MM.1S (cell line): Measurements from ENCODE around the gene EIF4E1B.

Experiments used
- CTCF ChIP-seq: fragments of 300-600 bp; sonication (generic); IDR thresholded peaks from 2 replicates; pipeline ENCODE4 v1.5.1; 2016; ENCODE audit warnings: antibody characterized with exemption, low read length, mixed read lengths
- EZH2 ChIP-seq: fragments of 300-600 bp; sonication (generic); optimal IDR thresholded peaks from 2 replicates; pipeline ENCODE3; 2017; ENCODE audit warnings: low read depth, mild to moderate bottlenecking, antibody characterized with exemption, low read length, mixed read lengths
- EZH2phosphoT487 ChIP-seq: fragments of 300-600 bp; sonication (generic); IDR thresholded peaks from 2 replicates; pipeline ENCODE4 v1.6.1; 2018; ENCODE audit warnings: antibody characterized with exemption, low read length

- no peak for TF ChIP-seq EZH2
- TF ChIP-seq CTCF = no peak
- TF ChIP-seq EZH2phosphoT487 = no peak
Measured at GRCh38 chr5:176601901-176602482, 28.5 kb upstream of the EIF4E1B start.
